ENCODE data around the gene SGPL1.
"Not testable (repeated sequence)": the region's sequence is repeated elsewhere in the genome, so short reads cannot be mapped to it uniquely, and the experiment has no call there.

The SGPL1 gene

DNA sequence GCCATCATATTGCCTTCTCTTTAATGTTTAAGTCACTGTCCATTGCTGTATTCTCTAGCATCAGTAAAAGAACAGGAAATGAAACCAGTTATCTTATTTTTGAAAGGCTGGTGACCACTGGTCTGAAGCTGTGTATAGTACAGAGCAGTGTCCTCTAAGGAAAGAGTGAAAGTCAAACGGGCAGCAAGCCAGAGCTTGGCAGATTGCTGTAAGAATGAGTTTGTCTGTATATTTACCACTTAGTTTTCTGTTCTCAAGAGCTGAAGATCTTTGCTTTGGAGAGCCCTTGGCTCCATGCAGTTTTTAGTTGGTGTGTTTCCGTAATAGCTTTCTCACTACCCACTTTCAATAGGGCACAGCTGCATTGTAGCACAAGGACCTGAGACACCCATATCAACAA lies 40.7 kb downstream of the SGPL1 start:
- 82% methylated on average over 1 of the region's 2 CpGs for WGBS
- no peak overlapping the region for H3K14ac ChIP-seq (ENCODE audit: low read length in 2 of 2)
- H3K4ac ChIP-seq (ENCODE audit: low read depth in 1 of 2, low read length in 2 of 2), result no peak overlapping the region
- no peak for DNase-seq
- H3K79me1 ChIP-seq (replicated peaks; ENCODE audit: low read length, poor library complexity, severe bottlenecking), result peaks cover 12% of the 10 kb centered on the region
- H4K91ac ChIP-seq (ENCODE audit: low read length), result no peak overlapping the region
- no peak overlapping the region for H3K9ac ChIP-seq (ENCODE audit: low read length)
- H2BK12ac ChIP-seq (ENCODE audit: low read length in 2 of 2), result no peak overlapping the region
- peaks cover 17 to 80% of the 10 kb centered on the region in 2 experiments for H3K36me3 ChIP-seq (ENCODE audit: control insufficient read depth in 1 of 2, insufficient read depth in 2 of 2, low read depth in 1 of 2, low read length in 2 of 2)
- no peak overlapping the region for H3K4me2 ChIP-seq (ENCODE audit: low read length, poor library complexity, severe bottlenecking)
- H3K4me3 ChIP-seq (ENCODE audit: insufficient read depth in 1 of 2, low read depth in 1 of 2, low read length in 2 of 2), result no peak overlapping the region
- no peak overlapping the region for H3K23ac ChIP-seq (ENCODE audit: low read length in 2 of 2)
- H3K4me1 ChIP-seq (ENCODE audit: control insufficient read depth, insufficient read depth, low read depth, low read length), result no peaks in the 10 kb centered on the region
- H2BK15ac ChIP-seq (ENCODE audit: low read depth, poor library complexity, severe bottlenecking), result no peak overlapping the region
- H4K8ac ChIP-seq (ENCODE audit: low read length), result no peak overlapping the region
- H3K18ac ChIP-seq (ENCODE audit: low read depth in 1 of 2, low read length in 2 of 2), result no peak overlapping the region
- no peak overlapping the region for H2BK5ac ChIP-seq (ENCODE audit: low read depth, low read length, poor library complexity, severe bottlenecking)
- H3K27ac ChIP-seq (ENCODE audit: low read length, poor library complexity, severe bottlenecking), result no peak overlapping the region
- no peak overlapping the region for H2AK5ac ChIP-seq (ENCODE audit: low read length, severe bottlenecking)
- H3K27me3 ChIP-seq (ENCODE audit: control insufficient read depth in 1 of 2, insufficient read depth in 1 of 2, low read length in 2 of 2), result no peaks in the 10 kb centered on the region
- H3K9me3 ChIP-seq (ENCODE audit: control insufficient read depth, low read length), result no peaks in the 10 kb centered on the region
- no peak overlapping the region for H2AFZ ChIP-seq (ENCODE audit: low read depth, low read length)
- H2BK120ac ChIP-seq (ENCODE audit: low read depth, low read length), result no peak overlapping the region

DNA sequence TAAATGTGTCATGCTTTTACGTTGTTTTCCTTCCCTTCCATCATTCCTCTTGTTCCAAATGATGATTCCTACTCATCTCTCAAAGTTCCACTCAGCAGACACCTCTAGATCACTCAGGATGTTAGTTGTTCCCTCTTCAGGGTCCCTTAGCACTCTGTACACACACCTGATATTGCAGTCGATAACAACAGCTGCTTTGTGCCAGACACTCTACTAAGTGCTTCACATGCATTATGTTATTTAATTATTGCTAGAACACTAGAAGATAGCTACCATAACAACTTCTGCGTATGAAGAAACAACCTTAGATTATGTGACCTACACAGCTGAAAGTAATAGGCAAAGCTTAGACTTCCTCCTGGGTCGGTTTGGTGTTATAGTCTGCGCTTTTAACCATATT lies 43.0 kb downstream of the SGPL1 start:
- no peak overlapping the region for H3K4me2 ChIP-seq (ENCODE audit: low read length, poor library complexity, severe bottlenecking)
- peaks cover 5% of the 10 kb centered on the region for H3K79me1 ChIP-seq (replicated peaks; ENCODE audit: low read length, poor library complexity, severe bottlenecking)
- H3K4me3 ChIP-seq (ENCODE audit: insufficient read depth in 1 of 2, low read depth in 1 of 2, low read length in 2 of 2), result no peak overlapping the region
- no peak overlapping the region for H3K18ac ChIP-seq (ENCODE audit: low read depth in 1 of 2, low read length in 2 of 2)
- H2BK15ac ChIP-seq (ENCODE audit: low read depth, poor library complexity, severe bottlenecking), result no peak overlapping the region
- no peak overlapping the region for H2AFZ ChIP-seq (ENCODE audit: low read depth, low read length)
- no peak overlapping the region for H4K91ac ChIP-seq (ENCODE audit: low read length)
- H3K27ac ChIP-seq (ENCODE audit: low read length, poor library complexity, severe bottlenecking), result no peak overlapping the region
- no peaks in the 10 kb centered on the region for H3K27me3 ChIP-seq (ENCODE audit: control insufficient read depth in 1 of 2, insufficient read depth in 1 of 2, low read length in 2 of 2)
- no peak overlapping the region for H4K8ac ChIP-seq (ENCODE audit: low read length)
- no peak overlapping the region for H2BK12ac ChIP-seq (ENCODE audit: low read length in 2 of 2)
- H2AK5ac ChIP-seq (ENCODE audit: low read length, severe bottlenecking), result no peak overlapping the region
- no peak overlapping the region for H3K23ac ChIP-seq (ENCODE audit: low read length in 2 of 2)
- no peaks in the 10 kb centered on the region for H3K4me1 ChIP-seq (ENCODE audit: control insufficient read depth, insufficient read depth, low read depth, low read length)
- H2BK5ac ChIP-seq (ENCODE audit: low read depth, low read length, poor library complexity, severe bottlenecking), result no peak overlapping the region
- 98% methylated on average over 3 of the region's 5 CpGs for WGBS
- H3K14ac ChIP-seq (ENCODE audit: low read length in 2 of 2), result no peak overlapping the region
- H2BK120ac ChIP-seq (ENCODE audit: low read depth, low read length), result no peak overlapping the region
- H3K9me3 ChIP-seq (ENCODE audit: control insufficient read depth, low read length), result no peaks in the 10 kb centered on the region
- H3K36me3 ChIP-seq (ENCODE audit: control insufficient read depth in 1 of 2, insufficient read depth in 2 of 2, low read depth in 1 of 2, low read length in 2 of 2), result peaks cover 22 to 65% of the 10 kb centered on the region in 2 experiments
- H3K4ac ChIP-seq (ENCODE audit: low read depth in 1 of 2, low read length in 2 of 2), result no peak overlapping the region
- no peak overlapping the region for H3K9ac ChIP-seq (ENCODE audit: low read length)
- no peak for DNase-seq

DNA sequence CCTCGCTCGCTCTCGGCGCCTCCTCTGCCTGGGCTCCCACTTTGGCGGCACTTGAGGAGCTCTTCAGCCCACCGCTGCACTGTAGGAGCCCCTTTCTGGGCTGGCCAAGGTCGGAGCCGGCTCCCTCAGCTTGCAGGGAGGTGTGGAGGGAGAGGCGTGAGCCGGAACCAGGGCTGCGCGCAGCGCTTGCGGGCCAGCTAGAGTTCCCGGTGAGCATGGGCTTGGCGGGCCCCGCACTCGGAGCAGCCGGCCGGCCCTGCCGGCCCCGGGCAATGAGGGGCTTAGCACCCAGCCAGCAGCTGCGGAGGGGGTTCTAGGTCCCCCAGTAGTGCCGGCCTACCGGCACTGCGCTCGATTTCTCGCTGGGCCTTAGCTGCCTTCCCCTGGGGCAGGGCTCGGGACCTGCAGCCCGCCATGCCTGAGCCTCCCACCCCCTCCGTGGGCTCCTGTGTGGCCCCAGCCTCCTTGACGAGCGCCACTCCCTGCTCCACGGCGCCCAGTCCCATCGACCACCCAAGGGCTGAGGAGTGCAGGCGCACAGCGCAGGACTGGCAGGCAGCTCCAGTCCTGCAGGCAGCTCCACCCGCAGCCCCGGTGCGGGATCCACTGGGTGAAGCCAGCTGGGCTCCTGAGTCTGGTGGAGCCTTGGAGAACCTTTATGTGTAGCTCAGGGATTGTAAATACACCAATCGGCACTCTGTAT lies 45.9 kb downstream of the SGPL1 start:
- not testable (repeated sequence) for H3K9me3 ChIP-seq (ENCODE audit: control insufficient read depth, low read length); H2AK5ac ChIP-seq (ENCODE audit: low read length, severe bottlenecking); H3K14ac ChIP-seq (ENCODE audit: low read length in 2 of 2); H3K23ac ChIP-seq (ENCODE audit: low read length in 2 of 2); H2BK15ac ChIP-seq (ENCODE audit: low read depth, poor library complexity, severe bottlenecking); H3K9ac ChIP-seq (ENCODE audit: low read length); H3K4me2 ChIP-seq (ENCODE audit: low read length, poor library complexity, severe bottlenecking); H3K27me3 ChIP-seq (ENCODE audit: control insufficient read depth in 1 of 2, insufficient read depth in 1 of 2, low read length in 2 of 2); H3K79me1 ChIP-seq (replicated peaks; ENCODE audit: low read length, poor library complexity, severe bottlenecking); H3K4me3 ChIP-seq (ENCODE audit: insufficient read depth in 1 of 2, low read depth in 1 of 2, low read length in 2 of 2); H2AFZ ChIP-seq (ENCODE audit: low read depth, low read length); H3K4me1 ChIP-seq (ENCODE audit: control insufficient read depth, insufficient read depth, low read depth, low read length); H2BK120ac ChIP-seq (ENCODE audit: low read depth, low read length); H3K4ac ChIP-seq (ENCODE audit: low read depth in 1 of 2, low read length in 2 of 2); DNase-seq; H2BK5ac ChIP-seq (ENCODE audit: low read depth, low read length, poor library complexity, severe bottlenecking); H3K27ac ChIP-seq (ENCODE audit: low read length, poor library complexity, severe bottlenecking); H4K8ac ChIP-seq (ENCODE audit: low read length); H4K91ac ChIP-seq (ENCODE audit: low read length); H2BK12ac ChIP-seq (ENCODE audit: low read length in 2 of 2); H3K18ac ChIP-seq (ENCODE audit: low read depth in 1 of 2, low read length in 2 of 2)
- WGBS, result 98% methylated on average over 41 of the region's 42 CpGs
- peaks cover 17 to 43% of the 10 kb centered on the region in 2 experiments for H3K36me3 ChIP-seq (ENCODE audit: control insufficient read depth in 1 of 2, insufficient read depth in 2 of 2, low read depth in 1 of 2, low read length in 2 of 2)

DNA sequence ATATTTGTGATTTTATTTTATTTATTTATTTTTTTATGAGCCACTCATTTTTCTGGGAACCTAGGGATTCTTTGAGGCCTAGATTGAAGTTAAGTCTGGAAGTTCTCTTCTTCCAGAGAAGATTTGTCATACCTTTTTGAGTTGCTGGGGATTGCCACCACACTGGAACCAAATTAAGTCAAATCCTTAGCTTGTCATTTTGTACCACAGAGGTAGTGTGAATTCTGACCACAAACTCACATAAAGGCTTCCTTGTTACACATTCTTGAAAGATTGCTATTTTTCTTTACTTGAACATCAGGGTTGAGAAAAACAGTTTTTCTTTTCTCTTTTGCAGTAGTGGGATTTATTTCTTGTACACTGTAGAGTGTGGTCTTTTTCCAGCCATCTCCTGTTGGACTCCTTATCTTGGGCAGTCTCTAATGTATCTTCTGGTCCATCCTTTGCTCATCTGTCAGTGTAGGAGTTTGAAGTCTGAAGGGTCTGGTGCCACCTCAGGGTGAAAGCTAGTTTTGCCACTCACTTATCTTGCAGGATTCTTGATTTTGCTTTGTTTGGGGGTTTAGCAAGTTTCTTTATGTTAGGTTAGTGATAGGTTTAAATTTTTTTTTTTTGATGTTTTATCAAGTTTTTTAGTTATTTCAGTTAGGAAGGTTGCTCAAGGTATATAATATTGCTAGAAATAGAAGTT lies 47.9 kb downstream of the SGPL1 start:
- peaks cover 3% of the 10 kb centered on the region for H3K79me1 ChIP-seq (replicated peaks; ENCODE audit: low read length, poor library complexity, severe bottlenecking)
- peaks cover 14 to 32% of the 10 kb centered on the region in 2 experiments for H3K36me3 ChIP-seq (ENCODE audit: control insufficient read depth in 1 of 2, insufficient read depth in 2 of 2, low read depth in 1 of 2, low read length in 2 of 2)
- no peak overlapping the region for H2AFZ ChIP-seq (ENCODE audit: low read depth, low read length)
- no peak overlapping the region for H2BK12ac ChIP-seq (ENCODE audit: low read length in 2 of 2)
- H3K23ac ChIP-seq (ENCODE audit: low read length in 2 of 2), result no peak overlapping the region
- no peak overlapping the region for H2BK15ac ChIP-seq (ENCODE audit: low read depth, poor library complexity, severe bottlenecking)
- H3K14ac ChIP-seq (ENCODE audit: low read length in 2 of 2), result no peak overlapping the region
- peaks cover 5% of the 10 kb centered on the region for H3K4me1 ChIP-seq (ENCODE audit: control insufficient read depth, insufficient read depth, low read depth, low read length)
- H2BK120ac ChIP-seq (ENCODE audit: low read depth, low read length), result no peak overlapping the region
- no peak overlapping the region for H3K4me2 ChIP-seq (ENCODE audit: low read length, poor library complexity, severe bottlenecking)
- no peak for DNase-seq
- no peaks in the 10 kb centered on the region for H3K27me3 ChIP-seq (ENCODE audit: control insufficient read depth in 1 of 2, insufficient read depth in 1 of 2, low read length in 2 of 2)
- no peak overlapping the region for H3K27ac ChIP-seq (ENCODE audit: low read length, poor library complexity, severe bottlenecking)
- no peak overlapping the region for H3K4ac ChIP-seq (ENCODE audit: low read depth in 1 of 2, low read length in 2 of 2)
- no peaks in the 10 kb centered on the region for H3K9me3 ChIP-seq (ENCODE audit: control insufficient read depth, low read length)
- H4K8ac ChIP-seq (ENCODE audit: low read length), result no peak overlapping the region
- H3K9ac ChIP-seq (ENCODE audit: low read length), result no peak overlapping the region
- H2BK5ac ChIP-seq (ENCODE audit: low read depth, low read length, poor library complexity, severe bottlenecking), result no peak overlapping the region
- no peak overlapping the region for H2AK5ac ChIP-seq (ENCODE audit: low read length, severe bottlenecking)
- H3K18ac ChIP-seq (ENCODE audit: low read depth in 1 of 2, low read length in 2 of 2), result no peak overlapping the region
- H3K4me3 ChIP-seq (ENCODE audit: insufficient read depth in 1 of 2, low read depth in 1 of 2, low read length in 2 of 2), result no peak overlapping the region
- H4K91ac ChIP-seq (ENCODE audit: low read length), result no peak overlapping the region

Data from mesenchymal stem cell (in vitro differentiated cells and primary cell).